Measurements from ENCODE around the gene SLC17A6.

DNA sequence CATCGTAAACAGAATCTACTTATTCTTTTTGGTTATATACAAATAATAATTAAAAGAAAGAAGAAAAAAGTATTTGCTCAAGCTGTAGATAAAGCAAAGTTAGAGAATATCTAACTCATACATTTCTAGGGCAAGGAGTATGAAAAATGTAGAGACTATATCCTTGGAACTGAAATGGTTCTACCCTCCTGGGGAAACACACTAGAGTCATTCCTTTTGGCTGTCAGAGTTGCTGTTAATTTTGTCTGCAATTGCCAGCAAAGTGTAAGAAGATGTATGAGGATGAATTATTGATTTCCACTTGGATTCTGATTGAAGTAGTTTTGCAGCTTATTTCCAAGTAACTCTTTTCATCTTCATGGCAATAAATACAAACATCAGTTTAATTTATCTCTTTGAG is 69.1 kb downstream of the SLC17A6 start:
- no peak for TF ChIP-seq CTCF (IDR thresholded peaks at IDR 0.05; ENCODE audit: low read length)
- no peak for TF ChIP-seq EZH2 (optimal IDR thresholded peaks at IDR 0.05; ENCODE audit: low read depth, low read length)
- TF ChIP-seq EZH2phosphoT487 (IDR thresholded peaks at IDR 0.05; ENCODE audit: low read length), result no peak

Data from MM.1S (cell line).